ENCODE data around the gene THAP7.

- TF ChIP-seq CTCF (conservative IDR thresholded peaks at IDR 0.05; ENCODE audit: low read depth in 2 of 2): no peak
- no peak for TF ChIP-seq EZH2phosphoT487 (IDR thresholded peaks at IDR 0.05; ENCODE audit: unreplicated experiment)
- no peak for TF ChIP-seq CREB1 (CRISPR knock-in tag; IDR thresholded peaks at IDR 0.05; ENCODE audit: low read depth)
- TF ChIP-seq EZH2 (IDR thresholded peaks at IDR 0.05; ENCODE audit: low read depth, unreplicated experiment): no peak
- no peak for TF ChIP-seq JUNB (IDR thresholded peaks at IDR 0.05; ENCODE audit: unreplicated experiment)
- TF ChIP-seq ZNF114 (CRISPR knock-in tag; IDR thresholded peaks at IDR 0.05): no peak
- TF ChIP-seq ETS1 (IDR thresholded peaks at IDR 0.05): no peak
Measured at GRCh38 chr22:21003782-21004181, 1.9 kb upstream of the THAP7 start.
